Tibial nerve (tissue), 4 donors: ENCODE results near the gene OTUD7B. TPM values are rescaled to one million over a fixed set of nuclear protein-coding genes. Genes with fewer than 3 reads are reported as not detected.

ENCODE experiments used
- DNase-seq, 2 donors: peaks; one replicate each; pipeline ENCODE4 v3.0.0-alpha.2; 2019; ENCODE audit warnings: low spot score in 2 of 2
- H3K27ac ChIP-seq, 4 donors: fragments of 200-600 bp; sonication (generic) in 3 of 4; one replicate each; pipeline ENCODE4 v1.5.1; 2017 to 2019; ENCODE audit warnings: mild to moderate bottlenecking in 1 of 4
- H3K27me3 ChIP-seq, 2 donors: fragments of 200-600 bp; sonication (generic) in 1 of 2; one replicate each; pipeline versions ENCODE4 v1.5.1 to v1.6.0; 2017 to 2019
- H3K36me3 ChIP-seq, 3 donors: fragments of 200-600 bp; sonication (generic); one replicate each; pipeline ENCODE4 v1.5.1; 2018 to 2019
- H3K4me1 ChIP-seq, 4 donors: fragments of 200-600 bp; sonication (generic) in 3 of 4; one replicate each; pipeline ENCODE4 v1.5.1; 2017 to 2019
- H3K4me3 ChIP-seq, 4 donors: fragments of 200-600 bp; sonication (generic) in 3 of 4; one replicate each; pipeline ENCODE4 v1.5.1; 2017 to 2019; ENCODE audit warnings: mild to moderate bottlenecking in 1 of 4, moderate library complexity in 1 of 4
- H3K9me3 ChIP-seq, 4 donors: fragments of 200-600 bp; sonication (generic) in 3 of 4; one replicate each; pipeline ENCODE4 v1.5.1; 2017 to 2019
- EP300 ChIP-seq, 2 donors: sonication (generic); formaldehyde crosslinking; IDR thresholded peaks; one replicate each; pipeline ENCODE4 v1.6.1; 2017; ENCODE audit warnings: antibody characterized with exemption in 2 of 2, mild to moderate bottlenecking in 1 of 2
- POLR2A ChIP-seq, 2 donors: fragments of 450-650 bp; IDR thresholded peaks; one replicate each; pipeline ENCODE4 v1.6.1; 2017; ENCODE audit warnings: antibody characterized with exemption in 2 of 2, mild to moderate bottlenecking in 2 of 2, moderate library complexity in 2 of 2
- WGBS, 2 donors: methylation state at CpG; one replicate each; pipeline ENCODE4 v1.1.5; 2018; 5-methylcytosine and 5-hydroxymethylcytosine counted together
- total RNA-seq, 4 donors: library from RNA; depleted of rRNA; stranded (reverse); fragments of >200 nt; gene quantifications; one replicate each; pipeline ENCODE4 v1.1.0, GENCODE V29; 2016
- TF ChIP-seq, protein P1 (sequence below), 5 experiments: fragments of 200-600 bp in 3 of 5; fragments of 450-650 bp in 2 of 5; sonication (generic) in 3 of 5; IDR thresholded peaks; one replicate each; pipeline ENCODE4 v1.5.1; 2016 to 2019; ENCODE audit warnings: antibody characterized with exemption in 5 of 5, mild to moderate bottlenecking in 3 of 5, moderate library complexity in 2 of 5

The OTUD7B gene
- total RNA-seq, 4 donors from 2014 or later = 54.3 to 84.6 (median 80.1) TPM

DNA sequence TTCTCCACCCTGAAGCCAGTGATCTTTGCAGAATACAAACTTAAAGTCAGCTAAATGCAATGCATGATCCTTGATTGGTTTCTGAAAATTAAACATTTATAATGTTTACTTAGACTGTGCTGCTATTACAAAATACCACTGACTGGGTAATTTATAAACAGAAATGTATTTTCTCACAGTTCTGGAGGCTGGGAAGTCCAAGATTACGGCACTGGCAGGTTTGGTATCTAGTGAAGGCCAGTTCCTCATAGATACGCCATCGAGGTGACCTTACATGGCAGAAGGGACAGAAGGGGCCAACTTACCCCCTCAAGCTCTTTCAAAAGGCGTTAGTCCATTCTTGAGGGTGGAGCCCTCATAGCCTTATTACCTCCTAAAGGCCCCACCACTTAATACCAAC is 114.0 kb downstream of the OTUD7B start:
- no peak for DNase-seq
- TF ChIP-seq, protein P1, sequence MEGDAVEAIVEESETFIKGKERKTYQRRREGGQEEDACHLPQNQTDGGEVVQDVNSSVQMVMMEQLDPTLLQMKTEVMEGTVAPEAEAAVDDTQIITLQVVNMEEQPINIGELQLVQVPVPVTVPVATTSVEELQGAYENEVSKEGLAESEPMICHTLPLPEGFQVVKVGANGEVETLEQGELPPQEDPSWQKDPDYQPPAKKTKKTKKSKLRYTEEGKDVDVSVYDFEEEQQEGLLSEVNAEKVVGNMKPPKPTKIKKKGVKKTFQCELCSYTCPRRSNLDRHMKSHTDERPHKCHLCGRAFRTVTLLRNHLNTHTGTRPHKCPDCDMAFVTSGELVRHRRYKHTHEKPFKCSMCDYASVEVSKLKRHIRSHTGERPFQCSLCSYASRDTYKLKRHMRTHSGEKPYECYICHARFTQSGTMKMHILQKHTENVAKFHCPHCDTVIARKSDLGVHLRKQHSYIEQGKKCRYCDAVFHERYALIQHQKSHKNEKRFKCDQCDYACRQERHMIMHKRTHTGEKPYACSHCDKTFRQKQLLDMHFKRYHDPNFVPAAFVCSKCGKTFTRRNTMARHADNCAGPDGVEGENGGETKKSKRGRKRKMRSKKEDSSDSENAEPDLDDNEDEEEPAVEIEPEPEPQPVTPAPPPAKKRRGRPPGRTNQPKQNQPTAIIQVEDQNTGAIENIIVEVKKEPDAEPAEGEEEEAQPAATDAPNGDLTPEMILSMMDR (IDR thresholded peaks at IDR 0.05) = no peak
- TF ChIP-seq POLR2A (IDR thresholded peaks at IDR 0.05) = no peak
- Histone ChIP-seq H3K36me3 (no peaks in the 10 kb centered on the region), H3K4me1 (peaks cover 0 to 12% (median 2%) of the 10 kb centered on the region in 4 donors), H3K4me3 (no peak overlapping the region), H3K9me3 (no peaks in the 10 kb centered on the region), H3K27me3 (no peaks in the 10 kb centered on the region), H3K27ac (no peak overlapping the region)
- 90% methylated on average over 4 of the region's 4 CpGs for WGBS, 2 donors

GRCh38 chr1:149888999-149889289 is 121.6 kb downstream of the OTUD7B start:
- H3K27ac ChIP-seq = peak overlapping the region; percentile 95 to 100 (median 100)
- TF ChIP-seq, protein P1 (IDR thresholded peaks at IDR 0.05) = no peak
- H3K36me3 ChIP-seq = no peaks in the 10 kb centered on the region
- peak overlapping the region; percentile 41 to 83 (median 68) for H3K4me3 ChIP-seq
- no peaks in the 10 kb centered on the region for H3K27me3 ChIP-seq
- DNase-seq = peak in 1 of 2 donors; percentile 34
- WGBS, 2 donors = 14 to 17% methylated on average over 6 of the region's 6 CpGs
- no peaks in the 10 kb centered on the region for H3K9me3 ChIP-seq
- H3K4me1 ChIP-seq = peaks cover 0 to 22% (median 12%) of the 10 kb centered on the region in 4 donors

GRCh38 chr1:149888247-149888998 is 122.1 kb downstream of the OTUD7B start:
- TF ChIP-seq, protein P1 (IDR thresholded peaks at IDR 0.05) = peak; percentile 45 to 75 (median 67)
- TF ChIP-seq POLR2A (IDR thresholded peaks at IDR 0.05) (no peak), EP300 (IDR thresholded peaks at IDR 0.05) (no peak)
- 2% methylated on average over 28 of the region's 28 CpGs for WGBS, 2 donors
- peak overlapping the region; percentile 41 to 83 (median 68) for H3K4me3 ChIP-seq

More at GRCh38 chr1:149888247-149888998, 122.1 kb downstream of the OTUD7B start:
- peak; percentile 68 to 80 for DNase-seq
- peaks cover 0 to 26% (median 14%) of the 10 kb centered on the region in 4 donors for H3K4me1 ChIP-seq
- H3K36me3 ChIP-seq = no peaks in the 10 kb centered on the region
- H3K27ac ChIP-seq = peak overlapping the region; percentile 95 to 100 (median 100)
- H3K27me3 ChIP-seq = no peaks in the 10 kb centered on the region
- no peaks in the 10 kb centered on the region for H3K9me3 ChIP-seq

Other genes starting within 250 kb of the OTUD7B start
- 10 to 100 TPM in 1 of 4 donors, 1 to 10 TPM in 3; 1.4 to 22.5 (median 3.7) TPM for gene FCGR1A, start 228.0 kb downstream of the OTUD7B start, total RNA-seq
- 10 to 100 TPM; 28.5 to 81.9 (median 57.8) TPM for gene BOLA1, start 111.2 kb downstream of the OTUD7B start, total RNA-seq
- gene SV2A, start 92.9 kb downstream of the OTUD7B start, total RNA-seq = 1 to 10 TPM in 2 of 4 donors, under 1 TPM in 2; 0.66 to 2.7 (median 1.8) TPM
- 10 to 100 TPM in 2 of 4 donors, 1 to 10 TPM in 2; 6.3 to 14.3 (median 9.7) TPM for gene SF3B4, start 82.9 kb downstream of the OTUD7B start, total RNA-seq
- 10 to 100 TPM; 10.3 to 21.4 (median 13.6) TPM for gene MTMR11, start 73.8 kb downstream of the OTUD7B start, total RNA-seq
- 10 to 100 TPM; 32.6 to 41.2 (median 37.1) TPM for gene VPS45, start 57.0 kb upstream of the OTUD7B start, total RNA-seq
- 10 to 100 TPM; 37.8 to 55.2 (median 39.9) TPM for gene PLEKHO1, start 139.2 kb upstream of the OTUD7B start, total RNA-seq
- 10 to 100 TPM; 17.7 to 29.9 (median 23.7) TPM for gene ANP32E, start 225.4 kb upstream of the OTUD7B start, total RNA-seq
- gene CA14, start 247.0 kb upstream of the OTUD7B start, total RNA-seq = 1 to 10 TPM in 1 of 4 donors, under 1 TPM in 1, not detected in 2; 0.22 to 2.3 TPM